Activated CD4-positive, CD25-positive, alpha-beta regulatory T cell treated with anti-CD3 and anti-CD28 coated beads, Interleukin-2, amount 50 U/mL, for 24 hours (primary cell): ENCODE data around the gene CIP2A.

Experiments
- ATAC-seq, 2 donors: fragments of 150-1000 bp; cut with Tn5 transposase; one replicate each; pipeline ENCODE4 v1.10.0; 2021; ENCODE audit warnings: mild to moderate bottlenecking in 1 of 2, moderate library complexity in 1 of 2

CIP2A gene

GRCh38 chr3:108555966-108556581 lies 33.2 kb downstream of the CIP2A start:
- ATAC-seq: no peak

DNA sequence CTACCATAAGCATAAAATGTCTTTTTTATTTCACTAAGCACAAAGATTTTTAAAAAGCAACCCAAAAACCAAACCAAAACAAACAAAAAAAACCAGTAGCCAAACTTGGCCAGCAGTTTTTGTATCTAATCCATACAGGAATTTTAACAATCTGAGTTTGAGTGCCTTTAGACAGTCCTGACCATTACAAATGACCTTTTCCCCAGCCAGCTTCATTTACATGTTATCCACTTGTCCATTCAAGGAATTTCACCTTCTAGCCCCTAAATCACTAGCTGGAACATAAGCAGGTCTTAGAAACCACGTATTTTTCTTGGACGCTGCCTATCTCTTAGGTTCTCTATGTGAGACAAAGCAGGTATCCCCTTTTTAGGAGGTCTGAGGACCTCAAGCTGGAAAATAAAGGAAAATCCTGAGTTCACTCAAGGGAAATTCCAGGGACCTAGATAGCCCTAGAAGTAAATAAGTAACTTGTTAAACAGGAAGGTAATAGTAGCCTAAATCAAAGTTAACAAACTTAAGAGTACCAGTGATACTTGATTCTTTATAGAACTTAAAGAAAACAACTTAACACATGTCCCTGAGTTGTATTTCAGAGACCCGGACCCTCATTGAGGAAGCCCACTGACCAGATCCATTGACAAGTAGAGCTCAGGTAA lies 34.2 kb downstream of the CIP2A start:
- no peak for ATAC-seq

DNA sequence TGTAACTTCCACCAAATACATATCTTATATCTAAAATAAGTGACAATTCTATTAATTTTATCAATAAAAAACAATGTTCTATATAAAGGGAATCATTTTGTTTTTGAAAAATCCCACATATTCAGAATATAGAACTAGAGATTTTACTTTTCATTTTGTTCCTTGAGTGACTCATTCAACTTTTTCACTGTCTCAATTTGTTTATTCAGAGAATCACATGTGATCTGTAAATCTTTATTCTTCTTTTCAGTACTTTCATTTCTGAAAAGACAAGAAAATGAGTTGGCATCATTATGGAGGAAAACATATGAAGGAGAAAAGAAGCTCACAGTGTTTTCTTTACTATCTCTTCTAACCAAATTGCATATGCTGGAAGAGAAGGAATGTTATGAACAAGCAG lies 35.0 kb downstream of the CIP2A start:
- ATAC-seq: no peak

GRCh38 chr3:108552267-108553159 lies 36.7 kb downstream of the CIP2A start:
- ATAC-seq: no peak

DNA sequence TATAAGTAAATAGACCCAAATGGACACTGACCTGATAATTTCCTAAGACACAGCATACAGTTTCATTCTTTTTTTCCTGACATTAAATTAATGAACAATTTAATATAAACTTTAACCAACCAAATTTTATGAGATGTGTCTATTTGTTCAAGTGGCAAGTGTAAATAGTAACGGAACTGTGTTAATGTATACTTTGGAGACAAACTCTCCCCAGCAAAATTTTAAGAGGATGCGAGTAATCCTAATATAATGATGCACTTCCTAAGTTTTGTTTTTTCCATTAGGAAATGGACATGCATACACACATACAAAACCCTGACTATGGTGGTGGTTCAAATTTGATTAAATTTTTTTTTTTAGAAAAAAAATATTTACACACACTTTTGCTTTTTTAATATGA lies 40.4 kb downstream of the CIP2A start:
- ATAC-seq: no peak

GRCh38 chr3:108548304-108548703 lies 40.9 kb downstream of the CIP2A start:
- ATAC-seq: no peak

DNA sequence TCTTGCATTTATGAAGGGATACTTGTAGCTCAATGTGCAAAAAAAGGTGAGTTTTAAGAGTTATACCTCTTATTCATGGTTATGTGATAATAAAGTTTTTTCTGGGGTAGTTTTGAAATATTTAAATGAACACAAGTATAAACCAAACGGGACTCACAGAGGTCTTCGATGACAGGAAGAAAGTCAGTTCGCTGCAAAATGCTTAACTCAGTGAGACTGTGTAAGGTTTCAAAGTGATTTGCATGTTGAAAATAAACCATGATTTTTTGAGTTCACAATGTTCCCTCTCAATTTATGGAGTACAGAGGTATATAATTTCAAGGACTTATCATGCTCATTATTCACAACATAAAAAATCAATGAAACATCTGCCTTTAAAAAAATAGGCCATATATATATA lies 42.5 kb downstream of the CIP2A start:
- no peak for ATAC-seq

- ATAC-seq: peak in 1 of 2 donors; percentile 13
These were observed 43.0 kb downstream of the CIP2A start for GRCh38 chr3:108546247-108546646.

DNA sequence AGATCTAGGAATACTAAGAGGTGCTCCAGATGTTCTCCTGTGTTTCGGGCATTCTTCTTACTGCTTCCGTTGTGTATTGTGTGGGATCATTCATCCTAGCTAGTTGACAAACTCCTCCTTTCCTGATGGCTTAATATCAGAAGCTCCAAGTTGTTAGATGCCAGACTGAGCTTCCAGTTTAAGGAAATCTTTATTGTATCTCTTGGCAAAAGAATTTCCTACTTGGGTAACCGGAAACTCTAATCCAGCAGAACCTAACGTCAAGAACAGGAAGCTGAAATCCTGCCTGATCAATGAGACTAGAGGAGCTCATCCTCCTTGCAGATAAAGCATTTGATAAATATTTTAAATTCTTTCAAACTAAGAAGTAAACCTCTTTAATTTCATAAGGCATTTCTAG lies 51.2 kb downstream of the CIP2A start:
- ATAC-seq: no peak

DNA sequence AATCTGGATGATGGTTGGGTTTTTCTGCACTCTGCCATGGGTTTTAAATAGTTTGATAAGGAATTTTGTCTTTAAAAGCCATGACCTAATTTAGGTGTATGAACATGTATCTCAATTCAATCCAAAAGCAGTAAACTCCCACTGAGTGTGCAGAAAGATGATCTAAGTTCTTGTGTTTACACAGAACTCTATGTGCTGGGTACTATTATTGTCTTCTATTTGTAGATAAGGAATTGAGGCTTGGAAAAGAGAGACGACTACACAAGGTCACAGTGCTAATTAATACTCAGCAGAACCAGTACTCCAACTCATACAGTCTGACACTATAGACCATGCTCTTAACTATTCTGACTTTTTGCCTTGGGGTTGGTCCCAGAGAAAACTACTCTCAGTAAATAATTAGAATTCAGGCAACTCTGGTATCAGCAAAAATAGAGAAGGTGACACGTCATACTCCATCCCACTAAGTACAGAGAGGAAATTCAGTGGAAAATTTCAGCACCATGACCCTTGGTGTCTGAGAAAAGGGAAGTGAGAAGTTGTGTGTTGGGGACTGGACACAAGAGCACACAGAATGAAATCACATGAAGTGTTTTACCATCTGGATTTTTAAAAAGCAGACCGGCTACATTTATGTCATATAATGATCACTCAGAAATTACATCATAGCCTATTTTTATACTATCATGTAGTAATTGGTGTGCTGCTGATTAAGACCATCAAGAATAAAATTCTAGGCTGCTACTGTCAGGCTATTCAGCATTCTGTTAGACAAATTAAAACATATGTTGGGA lies 60.6 kb downstream of the CIP2A start:
- no peak for ATAC-seq

GRCh38 chr3:108527817-108528216 lies 61.4 kb downstream of the CIP2A start:
- ATAC-seq: no peak

DNA sequence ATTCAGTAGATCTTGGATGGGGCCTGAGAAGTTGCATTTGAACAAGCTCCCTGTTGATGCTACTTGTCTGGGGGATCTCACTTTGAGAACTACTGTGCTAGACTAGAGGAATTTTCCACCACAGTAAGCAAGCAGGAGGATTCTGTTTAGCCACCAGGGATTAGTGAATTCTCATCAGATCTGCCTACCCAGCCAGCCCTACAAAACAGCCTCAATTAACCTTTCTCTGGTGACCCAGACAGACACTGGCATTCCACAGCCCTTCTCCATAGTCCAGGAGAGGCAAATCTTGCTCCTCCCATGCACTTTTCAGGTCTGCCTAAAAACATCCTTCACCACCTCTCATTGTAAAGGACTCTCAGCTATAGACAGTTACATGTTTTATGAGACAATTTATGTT lies 62.1 kb downstream of the CIP2A start:
- ATAC-seq: no peak

- ATAC-seq: no peak
These were observed 63.3 kb downstream of the CIP2A start for GRCh38 chr3:108525971-108526370.

- ATAC-seq: no peak
These were observed 64.0 kb downstream of the CIP2A start for GRCh38 chr3:108525256-108525655.

- ATAC-seq: no peak
These were observed 64.7 kb downstream of the CIP2A start for GRCh38 chr3:108524537-108524936.

- ATAC-seq: no peak
These were observed 70.3 kb downstream of the CIP2A start for GRCh38 chr3:108518895-108519294.

DNA sequence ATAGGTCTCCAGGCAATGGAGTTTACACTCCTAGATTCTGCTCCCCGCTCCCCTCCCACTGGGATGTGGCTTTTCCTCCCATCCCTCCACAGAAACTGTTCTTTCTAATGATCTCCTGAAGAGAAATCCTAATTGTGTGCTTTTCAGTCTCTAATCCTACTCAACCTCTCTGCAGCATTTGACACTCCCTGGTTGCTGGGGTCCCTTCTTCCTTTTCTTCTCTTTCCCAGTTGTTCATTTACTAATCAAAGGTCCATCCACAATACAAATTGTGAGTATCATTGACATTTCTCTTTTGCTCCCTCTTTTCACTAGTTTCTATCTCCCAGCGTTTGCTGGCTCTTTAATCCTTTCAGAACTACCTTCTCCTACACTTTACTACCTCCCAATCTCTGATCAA lies 72.4 kb downstream of the CIP2A start:
- no peak for ATAC-seq

- ATAC-seq: no peak
These were observed 75.3 kb downstream of the CIP2A start for GRCh38 chr3:108513961-108514360.

GRCh38 chr3:108512671-108513070 lies 76.6 kb downstream of the CIP2A start:
- no peak for ATAC-seq

DNA sequence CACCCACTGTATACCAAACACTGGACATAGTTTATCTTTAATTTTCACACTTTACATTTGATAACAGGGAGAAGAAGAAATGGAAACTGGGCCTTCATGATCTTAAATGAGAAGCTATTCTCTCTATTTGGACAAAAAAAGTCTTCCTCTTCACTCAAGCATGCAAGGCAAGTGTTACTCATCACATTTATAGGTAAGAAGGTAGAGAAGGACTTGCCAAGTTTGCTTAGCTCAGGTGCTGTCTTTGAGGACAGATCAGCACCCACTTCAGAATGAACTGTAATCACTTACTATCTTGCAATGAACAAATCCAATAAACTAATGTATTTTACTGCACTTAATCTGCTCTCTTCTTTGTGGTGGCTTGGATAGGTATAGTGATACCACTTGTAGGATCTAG lies 77.7 kb downstream of the CIP2A start:
- ATAC-seq: no peak

GRCh38 chr3:108511055-108511454 lies 78.2 kb downstream of the CIP2A start:
- no peak for ATAC-seq

DNA sequence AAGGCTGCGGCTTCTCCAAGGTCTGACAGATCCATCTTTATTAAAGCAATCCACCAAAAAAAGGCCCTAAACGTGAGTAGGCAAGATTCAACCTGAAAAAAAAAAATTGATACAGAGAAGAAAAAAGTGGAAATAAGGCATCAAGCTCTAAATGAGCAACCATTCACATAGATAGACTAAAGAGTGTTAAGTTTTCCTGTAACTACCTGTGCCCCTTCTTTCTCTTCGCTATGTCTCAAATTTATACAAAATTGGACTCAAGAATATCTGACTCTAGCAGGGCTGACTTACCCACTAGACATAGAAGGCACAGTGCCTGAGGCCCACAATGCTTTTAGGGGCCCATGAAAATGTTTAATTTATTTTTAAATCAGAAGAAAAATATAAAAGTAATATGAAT lies 78.7 kb downstream of the CIP2A start, which contains the start of gene MYH15:
MYH15 (minus strand) TSS at position 101 of the 400 bp plus-strand sequence; CDS start at position 35, 66 bp downstream.
- ATAC-seq: no peak

DNA sequence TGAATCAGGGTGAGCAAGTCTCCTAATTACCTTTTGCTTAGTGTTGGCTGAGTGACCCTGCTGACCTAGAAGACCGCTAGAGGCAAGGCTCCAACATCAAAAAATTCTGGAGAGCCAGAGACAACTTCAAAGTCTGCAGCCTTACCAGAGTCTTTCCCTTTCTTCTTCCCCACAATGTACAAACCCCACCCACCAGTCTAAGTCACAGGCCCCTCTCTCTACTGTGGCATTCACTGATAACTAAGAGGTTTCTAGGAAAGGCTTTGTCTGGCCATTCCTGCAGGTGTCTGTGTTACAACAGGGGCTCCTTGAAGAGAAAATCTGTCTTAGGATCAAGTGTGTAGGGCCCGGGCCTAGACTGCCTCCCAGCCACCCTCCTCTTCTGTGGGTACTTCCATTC lies 79.4 kb downstream of the CIP2A start:
- no peak for ATAC-seq
